HG02852 (cell line): ENCODE results near the gene CREB3L2.

Experiments used
- ATAC-seq: cut with Tn5 transposase; IDR thresholded peaks from one replicate; pipeline ENCODE4 v1.9.1; 2021; ENCODE audit warnings: mild to moderate bottlenecking, moderate library complexity; ENCODE audit not compliant: unreplicated experiment

Gene CREB3L2

DNA sequence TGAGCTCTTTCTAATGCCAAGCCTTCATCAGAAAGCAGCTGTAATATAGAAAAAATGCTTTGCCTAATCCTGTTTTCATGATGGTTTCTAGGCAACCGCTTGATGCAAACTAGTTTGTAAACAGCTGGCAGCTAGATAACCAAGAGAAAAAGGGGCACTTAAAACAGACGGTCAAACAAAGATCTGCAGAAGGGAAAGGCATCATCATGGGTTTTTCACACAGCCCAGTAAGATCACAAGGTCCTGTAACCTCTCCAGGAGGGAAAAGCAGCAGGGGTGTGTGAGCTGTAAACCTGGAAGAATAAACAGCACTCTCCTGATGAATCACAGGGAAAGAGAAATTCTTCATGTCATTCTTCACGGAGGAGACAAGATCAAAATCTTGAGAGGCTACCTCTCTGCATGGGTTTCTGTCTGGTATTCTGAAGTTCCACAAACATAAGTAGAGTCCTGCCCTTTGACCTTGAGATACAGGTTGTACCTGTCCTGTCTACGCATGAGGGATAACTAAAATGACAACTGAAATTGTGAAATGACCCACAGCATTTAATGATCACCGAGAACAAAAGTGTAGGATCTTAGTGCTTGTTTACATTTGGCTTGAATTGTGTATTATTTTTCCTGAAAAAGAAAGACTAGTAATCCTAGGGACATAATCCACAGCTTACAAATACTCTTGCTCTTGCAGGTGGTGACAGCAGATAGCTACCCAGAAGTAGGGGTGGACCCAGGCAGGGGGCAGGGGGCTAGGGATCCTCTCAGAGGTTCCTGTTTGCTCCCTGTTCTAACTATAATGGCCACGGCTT lies 48.0 kb downstream of the CREB3L2 start:
- ATAC-seq: peak; percentile 53

- ATAC-seq: no peak
Measured at GRCh38 chr7:137953043-137953664, 48.7 kb downstream of the CREB3L2 start.

- ATAC-seq: no peak
Measured at GRCh38 chr7:137952426-137952805, 49.5 kb downstream of the CREB3L2 start.

DNA sequence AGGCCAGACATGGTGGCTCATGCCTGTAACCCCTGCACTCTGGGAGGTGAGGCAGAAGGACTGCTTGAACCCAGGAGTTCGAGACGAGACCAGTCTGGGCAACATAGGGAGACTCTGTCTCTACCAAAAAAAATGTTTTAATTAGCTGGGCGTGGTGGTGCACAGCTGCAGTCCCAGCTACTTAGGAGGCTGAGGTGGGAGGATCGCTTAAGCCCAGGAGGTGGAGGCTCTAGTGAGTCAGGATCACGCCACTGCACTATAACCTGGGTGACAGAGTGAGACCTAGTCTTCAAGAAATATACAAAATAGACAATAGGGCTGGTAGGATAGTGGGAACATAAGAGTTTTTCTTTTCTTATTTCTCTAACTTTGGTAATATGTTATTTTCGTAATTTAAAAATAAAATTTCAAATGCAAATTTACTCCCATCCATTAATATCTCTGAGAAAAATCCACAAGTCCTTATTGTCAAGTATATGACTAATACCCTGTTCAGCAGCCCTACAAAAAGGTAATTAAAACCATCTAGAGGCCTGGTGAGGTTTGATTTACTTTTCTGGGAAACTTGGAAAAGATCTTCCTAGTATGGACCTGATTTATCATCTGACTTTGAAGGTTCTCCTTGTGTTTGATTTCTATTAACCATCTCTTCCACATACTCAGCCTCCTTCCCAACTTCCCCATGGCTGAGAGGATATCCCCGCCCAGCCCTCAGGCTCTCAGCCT lies 50.0 kb downstream of the CREB3L2 start:
- ATAC-seq: no peak

DNA sequence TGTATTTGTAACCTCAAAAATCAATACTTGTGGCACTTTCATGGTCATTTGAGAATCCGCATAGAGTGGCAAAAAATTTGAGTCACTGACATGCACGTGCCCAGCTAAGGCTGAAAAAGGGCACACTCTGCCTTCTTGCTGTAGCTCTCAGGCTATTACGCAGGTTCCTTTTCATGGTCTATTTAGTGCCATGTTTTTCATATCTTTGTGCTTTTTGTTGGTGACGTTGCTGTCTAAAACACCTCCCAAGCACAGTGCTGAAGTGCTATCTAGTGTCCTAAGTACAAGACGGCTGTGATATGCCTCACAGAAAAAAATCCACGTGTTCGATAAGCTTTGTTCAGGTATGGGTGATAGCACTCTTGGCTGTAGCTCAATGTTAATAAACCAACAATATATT lies 50.9 kb downstream of the CREB3L2 start:
- no peak for ATAC-seq

- no peak for ATAC-seq
Measured at GRCh38 chr7:137950263-137950621, 51.6 kb downstream of the CREB3L2 start.

- no peak for ATAC-seq
Measured at GRCh38 chr7:137949416-137950262, 52.2 kb downstream of the CREB3L2 start.

DNA sequence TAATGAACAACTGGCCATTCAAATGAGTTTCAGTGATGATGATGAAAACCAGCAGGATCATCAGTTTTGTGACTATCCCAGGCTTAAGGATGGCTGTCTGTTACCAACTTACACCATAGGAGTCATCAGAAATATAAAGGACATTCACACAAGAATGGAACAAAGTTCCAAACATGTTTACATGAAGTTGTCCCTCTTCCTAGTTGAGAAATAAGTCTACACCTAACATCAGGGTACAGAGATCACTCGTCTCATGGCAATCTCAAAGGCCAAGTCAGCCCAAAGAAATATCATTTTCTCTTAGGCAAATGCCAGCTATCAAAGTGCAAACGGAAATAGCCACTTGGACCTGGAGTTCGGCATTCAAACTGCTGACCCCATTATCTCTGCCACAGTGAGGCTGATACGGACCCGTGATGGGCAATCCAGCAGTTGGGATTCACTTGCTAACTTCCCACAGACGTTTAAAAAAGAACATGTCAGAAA lies 53.0 kb downstream of the CREB3L2 start:
- no peak for ATAC-seq

DNA sequence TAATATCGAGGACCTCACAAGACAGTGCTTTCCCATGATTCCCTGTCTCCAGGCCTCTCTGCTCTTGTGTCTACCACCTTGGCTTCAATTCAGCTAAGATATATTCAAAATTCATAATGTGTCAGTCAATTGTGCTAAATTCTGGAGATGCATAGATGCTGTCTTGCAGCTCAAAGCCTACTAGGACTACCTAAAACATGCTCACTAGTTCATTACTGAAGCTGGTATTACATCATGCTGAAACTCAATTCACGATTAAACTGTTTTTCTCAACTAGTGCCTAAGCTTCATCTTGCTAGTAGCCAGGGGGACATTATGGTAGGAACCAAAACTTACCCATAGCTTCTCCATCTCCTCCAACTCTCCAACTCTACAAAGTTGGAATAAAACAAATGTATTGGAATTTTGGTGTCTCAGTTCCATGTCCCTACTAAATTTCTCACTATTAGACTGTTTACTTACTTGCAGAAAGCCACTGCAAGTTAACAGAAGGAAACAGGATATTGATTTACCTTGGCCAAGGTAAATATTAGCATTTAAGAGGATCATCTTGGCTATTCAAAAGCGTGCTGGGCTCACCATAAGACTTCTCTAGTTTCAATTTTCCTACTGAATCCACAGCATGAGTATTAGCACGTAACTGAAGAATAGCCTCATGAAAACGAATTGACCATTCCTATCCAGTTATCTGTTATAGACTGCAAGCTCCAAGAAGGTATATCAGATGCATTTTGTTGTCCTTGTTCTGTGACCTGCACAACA lies 53.6 kb downstream of the CREB3L2 start:
- ATAC-seq: no peak

- no peak for ATAC-seq
Measured at GRCh38 chr7:137947046-137947445, 54.8 kb downstream of the CREB3L2 start.

DNA sequence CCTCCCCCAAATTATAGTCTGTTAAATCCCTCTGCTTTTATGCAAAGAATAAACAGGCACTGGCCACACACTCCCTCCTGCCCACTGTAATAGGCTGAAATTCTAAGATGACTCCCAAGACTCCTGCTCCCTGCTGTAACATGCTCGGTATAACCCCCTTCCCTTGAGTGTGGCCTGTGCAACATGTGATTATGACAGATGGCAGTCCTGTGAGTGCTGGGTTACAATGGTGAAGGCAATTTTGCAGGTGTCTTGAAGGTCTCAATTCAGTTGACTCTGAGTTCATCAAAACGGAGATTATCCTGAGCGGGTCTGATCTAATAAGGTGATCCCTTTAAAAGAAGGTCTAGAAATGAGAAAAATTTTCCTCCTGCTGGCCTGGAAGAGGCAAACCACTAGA lies 55.9 kb downstream of the CREB3L2 start:
- ATAC-seq: no peak

DNA sequence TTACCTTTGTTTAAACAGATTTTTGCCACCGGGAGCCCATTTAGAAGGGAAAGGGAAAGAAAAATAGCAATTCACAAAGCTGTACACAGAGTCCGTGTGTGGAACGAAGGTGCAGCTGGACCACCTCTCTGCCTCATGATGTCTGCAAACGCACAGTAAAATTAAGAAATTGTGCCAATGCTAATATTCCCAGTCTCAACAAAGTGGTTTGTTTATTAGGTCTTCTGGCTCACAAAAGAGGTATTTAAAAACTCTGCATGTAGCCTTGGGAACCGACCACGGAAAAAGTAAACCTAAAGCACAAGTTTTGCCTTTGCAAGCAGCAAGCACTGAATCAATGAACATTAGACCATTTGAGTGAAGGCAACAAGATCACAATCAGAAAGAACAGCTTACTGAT lies 57.7 kb downstream of the CREB3L2 start:
- ATAC-seq: no peak

DNA sequence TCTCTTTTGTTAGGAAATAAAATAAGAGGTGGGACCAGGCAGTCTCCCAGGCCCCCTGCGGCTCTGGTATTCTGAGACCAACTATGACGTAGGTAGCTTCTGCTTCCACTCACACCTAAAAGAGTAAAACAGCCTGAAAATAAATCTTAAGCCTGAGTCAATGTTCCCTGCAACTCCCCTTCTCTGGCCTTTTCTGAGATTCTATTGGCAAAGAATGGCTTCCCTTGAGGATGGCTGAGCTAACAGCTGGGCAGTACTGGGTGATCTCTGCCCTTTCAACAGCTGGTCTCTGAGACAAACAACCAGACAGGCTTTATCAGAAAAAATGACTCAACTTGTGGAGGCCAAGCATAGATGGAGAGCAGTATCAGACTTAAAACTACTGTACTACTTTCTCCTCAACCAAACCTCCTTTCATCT lies 58.7 kb downstream of the CREB3L2 start:
- no peak for ATAC-seq

DNA sequence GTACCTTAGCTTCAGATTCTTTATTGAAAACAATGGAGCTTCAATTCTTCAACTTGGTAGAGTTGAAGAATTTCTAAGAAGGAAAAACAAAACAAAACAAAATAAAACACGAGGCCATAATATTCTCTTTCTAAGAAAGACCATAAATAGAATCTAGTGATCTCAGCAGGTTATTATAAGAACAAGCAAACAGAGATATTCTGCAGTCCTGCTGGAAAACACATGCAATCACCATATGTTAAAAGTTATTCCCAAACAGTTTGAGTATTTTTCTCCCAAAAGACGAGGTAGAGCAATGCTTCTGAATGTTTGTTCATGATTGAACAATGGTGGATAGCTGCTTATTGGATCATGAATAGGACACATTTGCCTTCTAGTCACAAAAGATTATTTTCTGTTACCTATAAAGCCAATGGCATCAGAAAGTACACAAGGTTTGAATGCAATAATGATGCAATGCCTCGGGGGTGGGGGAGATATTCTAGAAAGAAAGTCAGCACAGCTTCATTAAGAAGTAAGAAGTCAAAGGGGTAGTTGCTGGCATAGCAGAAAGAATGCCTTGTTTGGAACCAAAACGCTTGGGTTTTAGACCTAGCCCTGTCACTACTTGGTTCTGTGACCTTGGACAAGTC lies 59.3 kb downstream of the CREB3L2 start:
- no peak for ATAC-seq

GRCh38 chr7:137940656-137941518 lies 61.0 kb downstream of the CREB3L2 start:
- no peak for ATAC-seq

- ATAC-seq: no peak
Measured at GRCh38 chr7:137940218-137940617, 61.7 kb downstream of the CREB3L2 start.

- ATAC-seq: no peak
Measured at GRCh38 chr7:137937202-137937560, 64.7 kb downstream of the CREB3L2 start.

DNA sequence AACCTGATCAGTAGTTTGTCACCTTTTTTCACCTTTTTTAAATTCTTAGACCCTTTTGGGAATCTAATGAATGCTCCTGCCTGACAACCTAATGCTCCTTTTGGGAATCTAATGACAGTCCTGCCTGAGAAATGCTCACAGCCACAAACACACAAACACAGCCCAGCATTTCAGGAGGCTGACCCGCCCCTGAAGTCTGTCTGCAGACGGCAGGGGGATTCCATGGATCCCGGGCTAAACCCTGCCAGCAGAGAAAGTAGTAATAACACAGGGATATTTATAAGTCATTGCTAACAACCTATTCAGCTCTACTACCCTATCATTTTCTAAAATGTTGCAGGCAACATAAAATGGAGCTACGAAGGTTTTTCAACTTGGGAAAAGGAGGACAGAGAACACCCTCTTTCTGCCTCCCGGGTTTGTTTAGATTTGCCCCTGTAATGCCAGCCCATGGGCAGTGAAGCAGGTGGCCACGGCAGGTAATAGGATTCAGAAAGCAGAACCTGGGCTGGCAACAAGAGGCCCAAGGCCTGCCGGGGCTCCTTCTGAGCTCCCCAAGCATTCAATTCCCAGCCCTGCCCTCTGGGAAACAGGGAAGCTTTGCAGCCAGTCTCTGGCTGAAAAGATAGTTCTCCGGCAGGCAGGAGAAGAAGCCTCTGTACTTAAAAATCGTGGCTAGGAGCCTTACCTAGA lies 65.2 kb downstream of the CREB3L2 start:
- no peak for ATAC-seq
